Measurements from ENCODE around the gene RGSL1. TPM values are rescaled to one million over a fixed set of nuclear protein-coding genes. Genes with fewer than 3 reads are reported as not detected.

RGSL1 gene
- total RNA-seq, 1 donor from 2014 or later, result not detected

- no peaks in the 10 kb centered on the region for H3K4me1 Mint-ChIP-seq (ENCODE audit: unreplicated experiment)
- no peaks in the 10 kb centered on the region for H3K27me3 Mint-ChIP-seq
- H3K9me3 Mint-ChIP-seq, result no peaks in the 10 kb centered on the region
- no peak for TF ChIP-seq CTCF (conservative IDR thresholded peaks at IDR 0.05)
- DNase-seq (ENCODE audit: extremely low spot score, unreplicated experiment), result no peak
- H3K4me3 Mint-ChIP-seq, result no peak overlapping the region
- no peak overlapping the region for H3K27ac Mint-ChIP-seq
- H3K36me3 Mint-ChIP-seq, result no peaks in the 10 kb centered on the region
These were observed 99.9 kb downstream of the RGSL1 start for GRCh38 chr1:182549811-182550210.

- no peaks in the 10 kb centered on the region for H3K4me1 Mint-ChIP-seq (ENCODE audit: unreplicated experiment)
- no peak for DNase-seq (ENCODE audit: extremely low spot score, unreplicated experiment)
- no peak for TF ChIP-seq CTCF (conservative IDR thresholded peaks at IDR 0.05)
- no peak overlapping the region for H3K4me3 Mint-ChIP-seq
- no peaks in the 10 kb centered on the region for H3K27me3 Mint-ChIP-seq
- no peak overlapping the region for H3K27ac Mint-ChIP-seq
- no peaks in the 10 kb centered on the region for H3K9me3 Mint-ChIP-seq
- H3K36me3 Mint-ChIP-seq, result no peaks in the 10 kb centered on the region
These were observed 102.6 kb downstream of the RGSL1 start for GRCh38 chr1:182552527-182552926.

GRCh38 chr1:182555493-182555892, 105.5 kb downstream of the RGSL1 start:
- peaks cover 10% of the 10 kb centered on the region for H3K27me3 Mint-ChIP-seq
- TF ChIP-seq CTCF (conservative IDR thresholded peaks at IDR 0.05), result no peak
- no peak overlapping the region for H3K4me3 Mint-ChIP-seq
- H3K36me3 Mint-ChIP-seq, result no peaks in the 10 kb centered on the region
- H3K27ac Mint-ChIP-seq, result no peak overlapping the region
- no peaks in the 10 kb centered on the region for H3K9me3 Mint-ChIP-seq
- no peaks in the 10 kb centered on the region for H3K4me1 Mint-ChIP-seq (ENCODE audit: unreplicated experiment)
- no peak for DNase-seq (ENCODE audit: extremely low spot score, unreplicated experiment)

GRCh38 chr1:182556279-182556678, 106.3 kb downstream of the RGSL1 start:
- no peak for DNase-seq (ENCODE audit: extremely low spot score, unreplicated experiment)

GRCh38 chr1:182560392-182560984, 110.5 kb downstream of the RGSL1 start:
- H3K36me3 Mint-ChIP-seq, result no peaks in the 10 kb centered on the region
- no peak overlapping the region for H3K27ac Mint-ChIP-seq
- no peak for DNase-seq (ENCODE audit: extremely low spot score, unreplicated experiment)
- no peaks in the 10 kb centered on the region for H3K9me3 Mint-ChIP-seq
- no peak for TF ChIP-seq CTCF (conservative IDR thresholded peaks at IDR 0.05)
- H3K4me3 Mint-ChIP-seq, result no peak overlapping the region
- H3K27me3 Mint-ChIP-seq, result peaks cover 19% of the 10 kb centered on the region
- H3K4me1 Mint-ChIP-seq (ENCODE audit: unreplicated experiment), result no peaks in the 10 kb centered on the region

More at GRCh38 chr1:182556279-182556678, 106.3 kb downstream of the RGSL1 start:
- peaks cover 10% of the 10 kb centered on the region for H3K27me3 Mint-ChIP-seq
- no peak for TF ChIP-seq CTCF (conservative IDR thresholded peaks at IDR 0.05)
- H3K4me1 Mint-ChIP-seq (ENCODE audit: unreplicated experiment), result no peaks in the 10 kb centered on the region
- H3K4me3 Mint-ChIP-seq, result no peak overlapping the region
- H3K9me3 Mint-ChIP-seq, result no peaks in the 10 kb centered on the region
- H3K27ac Mint-ChIP-seq, result no peak overlapping the region
- H3K36me3 Mint-ChIP-seq, result no peaks in the 10 kb centered on the region

- Mint-ChIP-seq H3K4me1 (ENCODE audit: unreplicated experiment) (no peaks in the 10 kb centered on the region), H3K36me3 (no peaks in the 10 kb centered on the region), H3K4me3 (no peak overlapping the region), H3K27ac (no peak overlapping the region), H3K9me3 (no peaks in the 10 kb centered on the region), H3K27me3 (peaks cover 19% of the 10 kb centered on the region)
- TF ChIP-seq CTCF (conservative IDR thresholded peaks at IDR 0.05), result no peak
- DNase-seq (ENCODE audit: extremely low spot score, unreplicated experiment), result no peak
These were observed 111.5 kb downstream of the RGSL1 start for GRCh38 chr1:182561456-182561855.

All from type B pancreatic cell (in vitro differentiated cells).